ENCODE data around the gene B4GALNT2.
A peak's percentile ranks its signal among the peaks of the same experiment; 100 is the strongest.

B4GALNT2 gene

DNA sequence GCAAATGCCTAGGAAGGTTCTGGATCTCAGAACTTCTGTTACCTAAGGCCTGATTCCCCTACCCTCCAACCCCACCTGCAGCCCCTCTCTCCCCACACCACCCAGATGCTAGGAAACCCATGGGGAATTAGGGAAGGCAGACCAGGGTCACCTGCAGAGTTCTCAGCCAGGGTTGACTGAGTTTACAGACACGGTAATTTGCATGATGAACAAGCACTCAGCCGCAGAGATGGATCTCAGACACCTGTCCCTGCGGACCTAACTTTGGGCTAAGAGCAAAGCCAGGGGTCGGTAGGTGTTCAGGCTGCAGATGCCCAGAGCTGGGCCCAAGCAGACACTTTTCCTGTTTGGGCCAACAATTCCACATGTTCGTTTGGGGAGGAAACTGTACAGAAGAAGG, 80.8 kb downstream of the B4GALNT2 start:
- DNase-seq (ENCODE audit: low spot score) = no peak

DNA sequence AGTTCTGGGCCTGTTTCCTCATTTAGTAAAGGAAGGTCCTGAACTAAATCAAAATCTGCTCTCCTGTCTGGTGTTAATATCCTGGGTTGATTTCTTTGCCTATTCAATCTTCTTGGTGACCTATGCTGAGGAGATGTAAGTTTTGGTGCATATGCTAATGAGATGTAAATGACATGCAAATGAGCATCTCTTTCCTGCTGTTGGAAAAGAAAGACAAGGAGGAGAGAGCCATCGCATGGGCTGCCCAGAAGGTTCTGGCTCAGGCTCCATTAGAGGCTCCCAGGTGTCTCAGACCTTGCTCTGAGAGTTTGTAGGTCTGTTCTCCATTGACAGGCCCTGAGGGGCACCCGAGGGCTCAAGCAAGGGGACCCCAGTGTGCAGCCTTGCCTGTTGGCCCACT, 81.3 kb downstream of the B4GALNT2 start:
- DNase-seq (ENCODE audit: low spot score) = no peak

DNA sequence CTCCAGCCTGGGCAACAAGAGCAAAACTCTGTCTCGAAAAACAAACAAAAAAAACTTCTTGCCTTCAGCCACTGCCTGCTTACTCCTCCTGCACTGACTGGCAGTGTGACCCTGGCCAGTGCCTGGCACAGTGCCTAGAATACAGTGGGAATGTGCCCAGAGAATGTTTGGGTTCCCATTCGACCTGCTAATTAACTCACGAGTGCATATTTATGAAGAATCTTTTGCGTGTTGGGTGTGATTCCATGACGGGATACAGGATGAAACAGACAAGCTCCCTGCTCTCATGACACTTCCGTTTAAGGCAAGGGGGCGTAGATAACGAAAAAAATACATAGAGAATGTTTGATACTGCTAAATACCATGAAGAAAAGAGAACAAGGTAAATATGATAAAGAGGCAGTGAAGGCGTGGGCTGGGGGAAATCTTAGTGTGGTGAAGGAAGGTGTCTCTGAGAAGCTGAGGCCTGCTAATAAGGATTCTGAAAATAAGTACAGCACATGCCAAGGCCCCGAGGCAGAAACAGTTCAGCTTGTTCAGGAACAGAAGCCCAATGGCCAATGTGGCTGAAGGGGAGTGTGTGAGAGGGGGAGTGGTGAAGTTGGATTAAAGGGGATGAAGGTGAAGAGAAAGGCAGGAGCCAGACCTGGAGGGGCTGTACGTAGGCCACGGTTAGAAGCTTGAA, 82.2 kb downstream of the B4GALNT2 start:
- DNase-seq (ENCODE audit: low spot score) = peak; percentile 22

DNA sequence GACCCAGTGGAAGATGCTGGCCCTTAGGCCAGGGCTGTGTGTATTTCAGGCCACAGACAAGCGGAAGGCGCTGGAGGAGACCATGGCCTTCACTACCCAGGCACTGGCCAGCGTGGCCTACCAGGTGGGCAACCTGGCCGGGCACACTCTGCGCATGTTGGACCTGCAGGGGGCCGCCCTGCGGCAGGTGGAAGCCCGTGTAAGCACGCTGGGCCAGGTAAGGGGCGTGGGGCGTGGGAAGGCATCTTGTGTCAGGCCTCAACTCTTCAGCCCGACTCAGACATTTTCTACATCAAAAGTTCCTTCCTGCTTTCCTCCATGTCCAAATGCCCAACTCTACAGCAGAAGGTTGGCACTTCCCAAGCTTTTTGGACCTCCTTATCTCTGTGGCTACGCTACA, 83.9 kb downstream of the B4GALNT2 start:
- DNase-seq (ENCODE audit: low spot score) = no peak

DNA sequence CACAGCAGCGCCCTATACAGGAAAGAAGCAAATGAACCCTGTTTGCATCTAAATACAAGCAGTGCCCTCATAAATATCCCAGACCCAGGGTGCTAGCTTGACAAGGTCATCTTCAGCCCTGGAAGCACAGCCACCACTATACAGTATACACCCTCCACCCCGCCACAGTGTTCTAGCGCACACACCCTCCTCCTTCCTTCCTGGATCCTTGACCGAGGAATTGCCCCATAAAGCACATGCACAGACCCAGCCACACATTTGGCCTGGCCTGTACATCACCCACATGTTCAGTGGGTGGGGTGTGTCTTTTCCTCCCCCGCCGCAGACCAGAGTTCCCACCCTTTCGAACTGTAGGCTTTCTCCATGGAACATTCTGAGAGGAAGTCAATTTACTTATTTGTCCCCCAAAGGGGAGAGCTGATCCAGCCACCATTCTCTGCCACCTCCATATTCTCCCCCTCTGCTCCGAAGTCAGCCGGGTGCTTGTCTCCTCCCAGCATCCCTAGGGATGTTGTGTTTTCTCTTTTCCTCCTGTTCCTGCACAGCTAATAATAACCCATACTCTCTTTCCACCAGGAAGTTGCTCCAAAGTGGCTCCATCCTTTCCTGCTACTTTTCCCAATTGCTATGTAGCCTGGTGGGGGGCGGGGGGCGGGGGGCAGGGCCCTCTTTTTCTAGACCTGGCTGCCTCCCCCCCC, 84.5 kb downstream of the B4GALNT2 start:
- DNase-seq (ENCODE audit: low spot score) = no peak

DNA sequence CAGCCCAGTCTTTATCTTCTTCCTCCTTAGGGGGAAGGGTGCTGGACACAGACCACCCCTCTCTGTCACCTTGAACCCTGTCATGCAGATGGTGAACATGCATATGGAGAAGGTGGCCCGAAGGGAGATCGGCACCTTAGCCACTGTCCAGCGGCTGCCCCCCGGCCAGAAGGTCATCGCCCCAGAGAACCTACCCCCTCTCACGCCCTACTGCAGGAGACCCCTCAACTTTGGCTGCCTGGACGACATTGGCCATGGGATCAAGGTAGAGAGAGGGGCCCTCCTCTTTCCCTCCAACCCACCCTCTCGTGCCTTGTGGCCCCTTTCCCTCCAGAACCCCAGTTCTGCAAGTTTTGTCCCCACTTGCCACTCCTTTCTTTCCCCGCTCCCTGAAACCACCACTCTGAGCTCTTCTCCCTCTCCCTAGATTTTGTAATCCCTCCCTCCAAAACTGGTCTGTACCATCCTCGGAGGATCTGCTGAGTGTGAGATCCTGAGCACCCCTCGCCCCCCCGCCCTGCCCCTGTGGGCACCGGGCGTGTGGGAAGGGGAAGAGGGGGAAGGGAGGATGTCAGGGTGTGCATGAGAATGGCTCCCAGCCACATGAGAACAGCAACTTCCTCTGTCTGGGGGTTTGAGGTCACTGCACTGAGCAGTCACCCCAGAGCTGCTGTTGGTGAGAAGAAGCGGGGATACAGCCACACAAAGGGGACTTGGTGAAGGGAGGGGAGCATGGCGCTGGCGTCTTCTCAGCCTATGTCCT, 85.3 kb downstream of the B4GALNT2 start:
- no peak for DNase-seq (ENCODE audit: low spot score)

DNA sequence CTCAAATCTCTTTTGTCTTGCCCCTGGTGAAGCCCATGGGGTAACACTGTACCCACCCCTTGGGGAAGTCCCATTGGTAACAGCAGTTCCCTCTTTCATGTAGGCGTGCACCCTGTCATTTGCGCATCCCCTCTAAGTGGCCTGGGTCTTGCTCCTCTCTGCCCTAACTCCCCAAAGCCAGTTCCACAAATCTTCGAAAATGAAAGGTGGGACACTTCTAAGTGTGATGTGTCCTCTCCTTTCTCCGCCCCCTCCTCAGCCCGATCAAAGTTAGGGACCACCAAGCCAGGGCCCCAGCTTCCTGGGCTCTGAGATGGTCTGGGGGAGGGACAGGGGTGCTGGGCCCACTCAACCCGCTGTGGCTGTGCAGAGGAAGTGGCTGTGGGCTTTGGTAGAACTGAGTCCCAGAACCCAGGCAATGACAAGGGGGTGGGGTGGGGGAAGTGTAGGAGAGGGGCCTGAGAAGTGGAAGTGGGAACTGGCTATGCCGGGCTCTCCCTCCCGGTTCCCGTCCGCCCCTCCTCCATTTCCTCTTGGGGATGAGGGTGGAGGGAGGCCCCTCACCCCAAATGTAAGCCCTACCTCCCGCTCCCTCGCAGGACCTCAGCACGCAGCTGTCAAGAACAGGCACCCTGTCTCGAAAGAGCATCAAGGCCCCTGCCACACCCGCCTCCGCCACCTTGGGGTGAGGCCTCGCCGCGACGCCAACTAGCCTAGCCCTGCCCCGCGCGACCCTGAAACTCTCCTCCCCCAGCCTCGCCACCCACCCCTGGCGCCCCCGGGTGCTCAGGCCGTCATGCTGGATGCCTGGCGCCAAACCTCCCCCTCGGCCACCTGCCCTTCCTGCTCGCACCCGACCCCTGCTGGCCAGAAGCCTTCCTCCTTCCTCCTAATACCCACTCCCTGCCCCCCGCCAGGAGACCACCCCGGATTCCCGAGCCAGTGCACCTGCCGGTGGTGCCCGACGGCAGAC, 86.7 kb downstream of the B4GALNT2 start:
- no peak for DNase-seq (ENCODE audit: low spot score)

DNA sequence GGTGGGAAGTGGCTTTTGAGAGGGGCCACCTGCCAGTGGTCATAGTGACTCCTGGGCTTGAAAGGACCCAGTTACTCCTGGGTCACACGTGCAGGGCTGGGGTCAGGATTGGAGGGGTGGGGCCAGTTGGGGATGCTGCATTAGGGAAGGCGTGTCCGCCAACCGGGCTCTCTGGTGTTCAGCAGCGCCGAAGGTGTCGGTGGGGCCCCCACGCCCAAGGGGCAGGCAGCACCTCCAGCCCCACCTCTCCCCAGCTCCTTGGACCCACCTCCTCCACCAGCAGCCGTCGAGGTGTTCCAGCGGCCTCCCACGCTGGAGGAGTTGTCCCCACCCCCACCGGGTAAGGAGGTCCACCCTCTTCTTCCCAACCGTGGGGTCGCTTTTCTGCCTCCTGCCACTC, 87.4 kb downstream of the B4GALNT2 start:
- no peak for DNase-seq (ENCODE audit: low spot score)

DNA sequence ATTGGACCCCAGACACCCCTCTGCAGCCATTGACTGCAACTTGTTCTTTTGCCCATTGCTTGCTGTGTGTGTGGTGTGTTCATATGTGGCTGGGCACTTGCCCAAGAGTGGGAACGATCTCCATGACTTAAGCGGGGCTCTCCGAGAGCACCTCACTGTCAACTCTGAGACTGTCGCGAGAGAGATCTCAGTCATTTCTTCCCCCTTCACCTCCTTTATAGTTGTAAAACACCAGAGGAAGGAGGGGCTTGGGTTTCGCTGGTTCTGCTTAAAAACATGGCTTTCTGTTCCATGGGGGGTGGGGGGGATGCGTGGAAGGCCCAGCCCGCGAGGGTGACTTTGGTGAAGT, 90.6 kb downstream of the B4GALNT2 start:
- no peak for DNase-seq (ENCODE audit: low spot score)

DNA sequence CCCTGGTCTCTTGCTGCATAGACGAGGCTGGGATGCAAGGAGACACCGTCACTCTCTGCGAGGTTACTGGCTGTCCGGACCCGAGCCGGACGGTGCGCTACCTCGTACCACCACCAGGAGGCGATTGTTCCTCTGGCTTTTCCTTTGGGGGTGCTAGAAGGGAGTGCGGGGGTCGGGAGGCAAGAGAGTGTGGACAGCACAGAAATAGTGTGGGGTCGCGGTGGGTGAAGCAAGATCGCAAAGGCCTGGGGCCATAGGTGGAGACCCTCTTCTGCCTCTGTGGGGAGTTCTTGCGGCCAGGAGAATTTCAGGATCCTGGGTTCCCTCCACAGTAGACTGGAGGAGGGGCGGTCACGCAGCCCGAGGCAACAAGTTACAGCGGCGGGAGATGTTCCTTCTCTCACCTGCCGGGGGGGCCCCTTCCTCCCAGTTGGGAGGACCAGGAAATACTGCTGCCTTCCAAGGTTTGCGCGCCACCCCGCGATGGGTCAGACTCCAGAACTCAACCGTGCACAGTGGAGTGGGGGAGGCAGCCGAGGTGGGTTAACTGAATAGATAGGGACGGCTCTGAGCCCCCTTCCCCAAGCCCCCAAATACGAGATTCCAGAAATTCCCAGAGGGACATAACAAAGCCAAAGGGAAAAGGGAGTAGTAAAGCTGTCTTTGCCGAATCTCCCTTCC, 91.1 kb downstream of the B4GALNT2 start:
- DNase-seq (ENCODE audit: low spot score) = peak; percentile 82

DNA sequence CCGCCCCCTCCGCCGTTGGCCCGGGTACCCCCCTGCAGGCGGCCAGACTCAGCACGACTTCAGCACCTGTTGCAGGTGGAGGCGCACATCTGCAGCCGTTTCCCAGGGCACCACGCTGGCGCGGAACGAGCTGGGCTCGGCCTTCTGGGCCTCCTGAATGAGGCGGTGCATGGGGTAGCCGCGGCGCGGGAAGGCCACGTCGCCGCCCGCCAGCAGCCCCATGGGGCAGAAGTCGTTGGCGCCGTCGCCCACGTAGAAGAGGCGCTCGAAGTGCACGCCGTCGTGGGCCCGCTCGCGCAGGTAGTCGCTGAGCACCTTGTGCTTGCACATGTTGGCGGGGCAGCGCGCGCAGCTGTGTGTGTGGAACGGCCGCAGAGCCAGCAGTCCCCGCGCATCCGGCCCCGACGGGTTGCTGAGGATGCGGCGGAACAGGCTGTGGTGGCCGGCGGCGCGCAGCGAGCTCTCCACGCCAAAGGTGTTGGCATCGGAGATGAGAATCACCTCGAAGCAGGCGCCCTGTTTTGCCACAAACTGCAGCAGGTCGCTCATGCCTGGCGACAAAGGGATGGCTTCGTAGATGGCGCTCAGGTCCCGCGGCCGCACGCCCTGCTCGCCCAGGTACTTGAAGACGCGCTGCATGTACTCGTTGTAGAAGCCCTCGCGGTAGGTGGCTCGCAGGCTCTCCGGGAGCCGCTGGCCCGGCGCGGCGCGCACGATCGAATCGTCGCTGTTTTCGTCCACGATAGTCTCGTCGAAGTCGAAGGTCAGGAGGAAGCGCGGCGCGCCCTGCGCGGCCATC, 91.8 kb downstream of the B4GALNT2 start:
- DNase-seq (ENCODE audit: low spot score) = no peak

DNA sequence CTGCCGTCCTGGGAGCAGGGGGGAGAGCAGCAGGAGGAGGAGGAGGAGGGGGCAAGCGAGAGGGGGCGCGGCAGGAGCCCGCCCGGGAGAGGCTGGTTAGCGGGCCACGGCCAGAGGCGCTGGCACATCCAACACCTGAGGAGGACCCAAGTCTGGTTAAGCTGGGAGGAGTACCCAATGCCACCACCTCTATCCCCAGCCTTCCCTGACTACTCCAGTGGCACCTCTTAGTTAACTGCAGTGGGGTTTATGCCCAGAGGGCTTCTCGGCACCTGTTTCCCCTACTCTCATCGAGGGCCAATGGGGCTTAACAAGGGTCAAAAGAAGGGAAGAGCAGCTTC, 92.4 kb downstream of the B4GALNT2 start:
- DNase-seq (ENCODE audit: low spot score) = no peak

DNA sequence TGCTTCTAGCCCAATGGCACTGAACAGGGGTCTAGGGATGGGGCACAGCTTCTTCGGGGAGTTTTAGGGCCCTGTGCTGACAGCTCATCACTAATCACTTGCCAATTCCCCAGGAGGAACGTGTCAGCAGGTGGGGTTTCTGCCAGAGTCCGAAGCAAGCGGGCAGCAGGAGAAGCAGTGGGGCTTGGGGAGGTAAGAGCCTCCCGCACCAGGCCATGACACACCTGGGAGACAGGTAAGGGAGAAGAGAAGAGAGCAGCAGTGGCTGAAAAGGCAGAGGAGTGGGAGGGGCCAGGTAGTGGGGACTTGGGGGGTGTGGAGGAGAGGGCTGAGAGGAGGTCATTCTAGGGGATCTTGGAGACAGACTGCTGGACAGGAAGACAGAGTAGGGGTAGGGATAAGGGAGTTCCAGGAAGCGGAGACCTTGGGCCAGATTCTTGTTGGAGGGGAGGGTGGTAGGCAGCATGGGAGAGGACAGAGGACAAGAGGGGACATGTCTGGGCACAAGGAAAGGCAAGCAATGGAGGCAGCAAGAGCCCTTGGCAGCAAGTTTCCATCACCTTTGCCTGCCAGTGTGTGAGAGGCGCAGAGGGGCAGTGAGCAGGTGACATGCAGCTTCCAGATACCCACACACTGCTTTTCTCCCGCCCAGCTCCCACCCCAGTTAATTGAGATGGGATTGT, 93.1 kb downstream of the B4GALNT2 start:
- no peak for DNase-seq (ENCODE audit: low spot score)
